IMR-90 (cell line): ENCODE results near the gene GNB5. TPM values are rescaled to one million over a fixed set of nuclear protein-coding genes. Genes with fewer than 3 reads are reported as not detected.

Experiments used
- ATAC-seq: fragments of 200-7000 bp; cut with Tn5 transposase; 2 replicates; pipeline ENCODE4 v1.9.1; 2020; ENCODE audit warnings: low read depth, mild to moderate bottlenecking, moderate library complexity
- BruUV-seq: library from RNA; stranded (reverse); fragments of 400-500 nt; replicated peaks from 2 replicates; lab custom pipeline; 2021; lab: Mats Ljungman, UMichigan
- CTCF ChIA-PET: fragments of 300-600 bp; formaldehyde crosslinking; extraction: SDS; loops from one replicate; lab custom pipeline; 2021; ENCODE audit warnings: antibody characterized with exemption; lab: Yijun Ruan, JAX
- POLR2A ChIA-PET: fragments of 300-600 bp; sonication (Branson Sonifier 250); formaldehyde crosslinking; loops from one replicate; lab custom pipeline; 2022; ENCODE audit warnings: antibody characterized with exemption; ENCODE audit not compliant: unreplicated experiment; lab: Charles Lee
- DNase-seq: peaks from one replicate; pipeline ENCODE4 v3.0.0; 2013
- H2AFZ ChIP-seq: replicated peaks from 2 replicates; pipeline ENCODE3; 2013; ENCODE audit warnings: low read length, mild to moderate bottlenecking; ENCODE audit not compliant: poor library complexity
- H2AK5ac ChIP-seq: 2 replicates; pipeline ENCODE4 v1.6.1; 2013; ENCODE audit warnings: low read depth, low read length, inconsistent platforms
- H2AK9ac ChIP-seq: replicated peaks from 2 replicates; pipeline ENCODE3; 2013; ENCODE audit warnings: mild to moderate bottlenecking, low read depth, low read length, moderate library complexity; ENCODE audit not compliant: poor library complexity
- H2BK120ac ChIP-seq: 2 replicates; pipeline ENCODE4 v1.6.1; 2013; ENCODE audit warnings: low read depth, low read length, inconsistent platforms
- H2BK15ac ChIP-seq: 3 replicates; pipeline ENCODE4 v1.6.1; 2013; ENCODE audit warnings: low read depth, low read length, inconsistent platforms
- H2BK20ac ChIP-seq: 2 replicates; pipeline ENCODE4 v1.6.1; 2013; ENCODE audit warnings: low read depth, mild to moderate bottlenecking, inconsistent platforms, low read length, moderate library complexity
- H2BK5ac ChIP-seq: 2 replicates; pipeline ENCODE4 v1.6.1; 2013; ENCODE audit warnings: mild to moderate bottlenecking, low read depth, low read length, inconsistent platforms; ENCODE audit not compliant: poor library complexity, severe bottlenecking
- H3K14ac ChIP-seq: replicated peaks from 2 replicates; pipeline ENCODE4 v1.6.1; 2013; ENCODE audit warnings: low read depth, low read length, inconsistent platforms
- H3K18ac ChIP-seq: 2 replicates; pipeline ENCODE4 v1.6.1; 2013; ENCODE audit warnings: low read depth, low read length, control low read depth
- H3K23ac ChIP-seq: 2 replicates; pipeline ENCODE4 v1.6.1; 2013; ENCODE audit warnings: low read depth, low read length, inconsistent platforms
- H3K27ac ChIP-seq: 2 replicates; pipeline ENCODE4 v1.5.1; 2013; ENCODE audit warnings: mild to moderate bottlenecking, control low read depth, low read length; ENCODE audit not compliant: insufficient read depth
- H3K27me3 ChIP-seq: 2 replicates; pipeline ENCODE4 v1.6.1; 2013; ENCODE audit warnings: low read length; ENCODE audit not compliant: control insufficient read depth, insufficient read depth
- H3K36me3 ChIP-seq: 2 replicates; pipeline ENCODE4 v1.6.1; 2013; ENCODE audit warnings: low read length, mixed read lengths; ENCODE audit not compliant: control insufficient read depth, insufficient read depth
- H3K4ac ChIP-seq: 2 replicates; pipeline ENCODE4 v1.6.1; 2013; ENCODE audit warnings: low read depth, low read length, inconsistent platforms
- H3K4me1 ChIP-seq: 2 replicates; pipeline ENCODE4 v1.6.1; 2013; ENCODE audit warnings: low read length, mixed read lengths; ENCODE audit not compliant: control insufficient read depth, insufficient read depth
- H3K4me2 ChIP-seq: 2 replicates; pipeline ENCODE4 v1.6.1; 2013; ENCODE audit warnings: low read depth, mild to moderate bottlenecking, control low read depth, low read length, moderate library complexity
- H3K4me3 ChIP-seq: 2 replicates; pipeline ENCODE4 v1.5.1; 2013; ENCODE audit warnings: low read depth, mild to moderate bottlenecking, control low read depth, low read length, moderate library complexity; ENCODE audit not compliant: insufficient read depth
- H3K56ac ChIP-seq: 2 replicates; pipeline ENCODE4 v1.6.1; 2013; ENCODE audit warnings: low read length, inconsistent platforms; ENCODE audit not compliant: insufficient read depth; ENCODE audit errors: extremely low read depth
- H3K79me1 ChIP-seq, 2 experiments: 2 replicates each; pipeline ENCODE4 v1.6.1; 2013; ENCODE audit warnings: low read length in 2 of 2, inconsistent platforms in 1 of 2, low read depth in 1 of 2
- H3K9ac ChIP-seq: 2 replicates; pipeline ENCODE4 v1.6.1; 2013; ENCODE audit warnings: low read depth, low read length, control low read depth
- H3K9me1 ChIP-seq: 2 replicates; pipeline ENCODE4 v1.6.1; 2013; ENCODE audit warnings: low read length, inconsistent platforms; ENCODE audit not compliant: insufficient read depth
- H3K9me3 ChIP-seq: 2 replicates; pipeline ENCODE4 v1.6.1; 2013; ENCODE audit warnings: low read length; ENCODE audit not compliant: control insufficient read depth, insufficient read depth
- H4K20me1 ChIP-seq: 2 replicates; pipeline ENCODE4 v1.6.1; 2013; ENCODE audit warnings: low read length, inconsistent platforms; ENCODE audit not compliant: insufficient read depth
- H4K5ac ChIP-seq: 2 replicates; pipeline ENCODE4 v1.6.1; 2013; ENCODE audit warnings: mild to moderate bottlenecking, low read depth, low read length, control low read depth
- H4K8ac ChIP-seq, 2 experiments: 2 replicates each; pipeline ENCODE4 v1.6.1; 2013; ENCODE audit warnings: low read depth in 2 of 2, low read length in 2 of 2, control low read depth in 1 of 2, inconsistent platforms in 1 of 2
- H4K91ac ChIP-seq: 2 replicates; pipeline ENCODE4 v1.6.1; 2013; ENCODE audit warnings: low read depth, low read length, inconsistent platforms; ENCODE audit not compliant: insufficient read depth
- CEBPB ChIP-seq: IDR thresholded peaks from 2 replicates; pipeline ENCODE4 v1.6.1; 2012; ENCODE audit warnings: low read depth, low read length, improper control_type of control experiment
- POLR2A ChIP-seq: IDR thresholded peaks from 2 replicates; pipeline ENCODE4 v1.6.1; 2012; ENCODE audit warnings: mild to moderate bottlenecking, low read depth, low read length
- SMC3 ChIP-seq: fragments of 150-350 bp; IDR thresholded peaks from 2 replicates; pipeline ENCODE4 v1.6.1; 2016; ENCODE audit warnings: low read depth, mild to moderate bottlenecking, antibody characterized with exemption, low read length, moderate library complexity
- WGBS, 2 experiments: methylation state at CpG; one replicate each; pipeline versions ENCODE4 v1.1.5 to v1.1.7; 2013; ENCODE audit warnings: missing lambda C conversion rate in 2 of 2; ENCODE audit not compliant: insufficient read length in 1 of 2; ENCODE audit errors: extremely low coverage in 2 of 2; 5-methylcytosine and 5-hydroxymethylcytosine counted together
- dilution Hi-C: fragments of 300-500 bp; cut with HindIII; formaldehyde crosslinking; loops from one replicate; pipeline ENCODE4 v1.14.3; 2018; ENCODE audit warnings: low sequenced_read_pairs; ENCODE audit not compliant: unreplicated experiment
- in situ Hi-C: fragments of 300-500 bp; cut with MboI; formaldehyde crosslinking; loops from 3 replicates; pipeline ENCODE4 v1.14.3; 2019; ENCODE audit warnings: low sequenced_read_pairs, inconsistent platforms, mixed read lengths
- intact Hi-C: fragments of 100-400 bp; cut with micrococcal nuclease; formaldehyde crosslinking; loops from 2 replicates; pipeline ENCODE4 v1.10.0; 2022
- polyA plus RNA-seq, 3 experiments: library from polyadenylated mRNA; depleted of rRNA; stranded (reverse); fragments of >200 nt; gene quantifications; 2 replicates each; pipeline ENCODE4 v1.2.3, GENCODE V29; 2012; ENCODE audit warnings: low replicate concordance in 1 of 3
- total RNA-seq: library from RNA; depleted of rRNA; stranded (reverse); fragments of >200 nt; gene quantifications from 2 replicates; pipeline ENCODE4 v1.2.3, GENCODE V29; 2012

GNB5 gene
- total and polyA plus RNA-seq, 2 of the 4 experiments (the other 2 are of a cell fraction) = 27.7 to 33.2 TPM

- no peak overlapping the region for H4K5ac ChIP-seq
- no peak overlapping the region for H4K91ac ChIP-seq
- H3K79me1 ChIP-seq = no peaks in the 10 kb centered on the region
- in situ Hi-C loops = no loop called here
- H2AK5ac ChIP-seq = no peak overlapping the region
- H3K9ac ChIP-seq = no peak overlapping the region
- ATAC-seq (no peak), DNase-seq (peak; percentile 22)
- no TSS peak for BruUV-seq
- H3K9me3 ChIP-seq = no peaks in the 10 kb centered on the region
- ChIA-PET POLR2A (no interaction called here), CTCF (interaction anchor here (1.4 kb wide), 1 partner anchor 15 kb away, joined by 3 read pairs; no protein-coding TSS in a partner anchor)
- H2AK9ac ChIP-seq = no peak overlapping the region
- H3K4me3 ChIP-seq = no peak overlapping the region
- H3K4me1 ChIP-seq = peaks cover 1% of the 10 kb centered on the region; the same call in 1 of the 2 replicates
- H3K27me3 ChIP-seq = peaks cover 21% of the 10 kb centered on the region
- no peak overlapping the region for H2BK120ac ChIP-seq
- no peak overlapping the region for H3K56ac ChIP-seq
- no peak overlapping the region for H3K23ac ChIP-seq
- no peak overlapping the region for H2BK5ac ChIP-seq
- no peak overlapping the region for H4K8ac ChIP-seq
- no peak overlapping the region for H2BK15ac ChIP-seq
- no CpG with 5 or more reads among the region's 4 CpGs for WGBS, 2 experiments
- intact Hi-C loops = loop anchor here (10.0 kb wide), 1 partner anchor 439 kb away; no protein-coding TSS in a partner anchor
- no peaks in the 10 kb centered on the region for H3K9me1 ChIP-seq
- H2BK20ac ChIP-seq = no peak overlapping the region
- H3K4ac ChIP-seq = no peak overlapping the region
- no peaks in the 10 kb centered on the region for H4K20me1 ChIP-seq
- H3K18ac ChIP-seq = no peak overlapping the region
- TF ChIP-seq POLR2A (no peak), SMC3 (no peak), CEBPB (no peak)
- no peak overlapping the region for H3K4me2 ChIP-seq
- H3K14ac ChIP-seq = no peak overlapping the region
- no peak overlapping the region for H2AFZ ChIP-seq
- H3K27ac ChIP-seq = no peak overlapping the region
- dilution Hi-C loops = no loop called here
- H3K36me3 ChIP-seq = no peaks in the 10 kb centered on the region
Observed at GRCh38 chr15:52224211-52224610, 33.0 kb upstream of the GNB5 start.
